NCI-H1092 treated with DMSO at 0.1 percent for 48 hours (cell line): ENCODE measurements around the gene C18orf32.
A peak's percentile ranks its signal among the peaks of the same experiment; 100 is the strongest.
"Not testable (repeated sequence)": the region's sequence is repeated elsewhere in the genome, so short reads cannot be mapped to it uniquely, and the experiment has no call there.

Experiments used
- DNase-seq: peaks from one replicate; lab custom pipeline; 2025; lab: John Stamatoyannopoulos, UW

Gene C18orf32

DNA sequence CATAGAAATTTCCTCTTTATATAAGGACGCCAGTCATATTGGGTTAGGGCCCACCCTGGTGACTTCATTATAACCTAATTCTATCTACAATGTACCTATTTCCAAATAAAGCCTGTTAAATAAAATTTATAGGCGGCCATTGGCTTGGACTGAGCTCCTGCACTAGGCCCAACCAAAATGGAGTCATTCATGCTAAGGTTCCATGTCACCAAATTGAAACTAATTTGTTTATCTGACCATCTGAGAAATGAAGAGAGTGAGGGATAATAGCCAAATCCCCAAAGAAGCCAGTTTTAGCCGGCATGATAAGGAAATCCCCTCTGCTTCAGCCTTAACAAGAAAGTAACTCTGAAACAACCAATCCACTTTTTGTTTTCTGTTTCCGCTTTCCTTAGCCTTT is 19.4 kb downstream of the C18orf32 start:
- DNase-seq, result no peak

DNA sequence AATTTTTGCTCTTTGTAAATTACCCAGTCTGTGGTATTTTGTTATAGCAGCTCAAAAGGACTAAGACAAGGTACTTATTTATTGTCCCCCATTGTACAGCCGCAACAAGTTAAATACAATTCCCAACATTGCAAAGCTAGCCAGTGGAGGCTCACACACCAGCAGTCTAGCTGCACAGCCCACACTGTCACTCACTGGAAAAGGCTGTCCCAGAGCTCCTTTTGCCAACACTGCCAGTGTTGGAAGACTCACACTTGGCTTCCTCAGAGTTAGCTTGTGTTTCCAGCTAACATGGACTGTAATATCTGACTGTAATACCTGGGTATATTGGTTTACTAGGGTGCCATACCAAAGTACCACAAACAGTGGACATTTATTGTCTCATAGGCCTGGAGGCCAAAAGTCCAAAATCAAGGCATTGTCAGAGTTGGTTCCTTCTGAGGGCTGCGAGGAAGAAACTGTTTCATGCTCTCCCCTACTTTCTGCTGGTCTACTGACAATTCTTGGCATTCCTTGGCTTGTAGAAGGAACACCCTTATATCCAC is 19.9 kb downstream of the C18orf32 start:
- DNase-seq, result no peak

DNA sequence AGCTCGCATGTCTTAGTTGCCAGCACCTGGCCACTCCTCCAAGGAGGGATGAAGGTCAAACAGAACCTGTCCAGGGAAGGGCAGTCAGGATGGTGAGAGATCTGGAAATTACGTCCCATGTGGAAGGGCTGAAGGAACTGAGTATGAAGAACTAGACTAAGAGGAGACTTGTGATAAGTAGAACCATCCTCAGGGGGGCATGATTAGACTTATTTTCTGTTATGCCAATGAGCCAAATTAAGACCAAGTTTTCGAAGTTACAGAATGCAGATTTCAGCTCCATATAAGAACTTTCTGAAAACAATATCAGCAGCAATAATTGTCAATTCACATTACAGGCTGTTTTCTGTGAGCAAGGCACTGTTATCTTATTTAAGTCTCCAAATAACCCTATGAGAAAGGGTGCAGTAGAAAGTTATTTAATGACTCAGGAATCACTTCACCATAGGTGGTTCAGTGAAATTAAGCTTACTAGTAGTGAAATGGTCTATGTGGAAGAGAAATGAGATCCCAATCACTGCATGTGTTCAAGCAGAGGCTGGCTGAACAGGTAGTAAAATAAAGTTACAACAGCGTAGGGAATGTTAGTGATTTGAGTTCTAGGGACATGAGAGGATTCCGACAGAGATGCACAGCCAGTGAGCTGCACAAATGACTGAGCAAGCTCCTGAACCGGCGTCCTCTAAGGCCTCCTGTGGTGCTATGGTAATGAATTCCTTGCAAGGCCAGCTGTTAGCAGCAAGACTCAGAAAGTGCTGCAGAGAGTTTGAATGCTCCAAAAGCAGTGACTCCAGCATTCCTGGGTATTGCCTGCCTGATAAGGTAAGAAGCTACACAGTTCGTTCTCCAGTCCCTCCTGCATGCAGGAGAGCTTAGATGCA is 22.1 kb downstream of the C18orf32 start:
- no peak for DNase-seq

DNA sequence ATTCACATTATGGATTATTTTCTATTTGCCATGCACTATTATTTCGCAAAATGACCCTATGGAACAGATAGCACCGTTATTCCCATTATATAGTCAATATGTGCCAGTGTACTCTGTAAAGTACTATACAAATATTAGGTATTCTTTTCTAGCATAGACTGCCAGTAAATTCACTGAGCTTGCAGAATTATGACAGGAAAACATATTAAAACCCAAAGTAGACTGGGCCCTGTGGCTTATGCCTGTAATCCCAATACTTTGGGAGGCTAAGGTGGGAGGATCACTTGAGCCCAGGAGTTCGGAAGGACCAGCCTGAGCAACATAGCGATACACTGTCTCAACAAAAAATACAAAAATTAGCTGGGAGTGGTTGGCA is 25.4 kb downstream of the C18orf32 start:
- DNase-seq, result no peak

DNA sequence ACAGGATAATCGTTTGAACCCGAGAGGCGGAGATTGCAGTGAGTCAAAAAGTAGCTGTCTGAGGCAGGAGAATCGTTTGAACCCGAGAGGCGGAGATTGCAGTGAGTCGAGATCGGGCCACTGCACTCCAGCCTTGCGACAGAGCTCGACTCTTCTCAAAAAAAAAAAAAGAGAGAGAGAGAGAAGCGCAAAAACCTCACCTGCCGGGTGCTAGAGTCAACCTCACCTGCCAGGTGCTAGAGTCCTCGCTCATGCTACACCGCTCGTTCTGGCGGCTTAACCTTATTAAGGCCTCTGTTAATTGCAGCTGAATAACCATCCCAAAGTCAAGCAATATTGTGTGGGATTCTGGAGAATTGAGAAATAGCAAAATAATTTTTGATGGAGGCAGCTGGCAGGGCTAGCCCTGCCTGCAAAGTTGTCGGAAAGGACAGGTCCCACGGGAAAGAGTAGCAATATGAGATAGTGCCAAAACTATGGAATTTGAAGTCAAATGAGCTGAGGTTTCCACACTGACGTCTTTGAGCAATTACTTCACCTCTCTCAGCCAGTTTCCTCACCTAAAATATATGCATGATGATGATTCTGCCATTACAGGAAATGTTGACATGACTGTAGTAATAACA is 25.9 kb downstream of the C18orf32 start:
- no peak for DNase-seq

DNA sequence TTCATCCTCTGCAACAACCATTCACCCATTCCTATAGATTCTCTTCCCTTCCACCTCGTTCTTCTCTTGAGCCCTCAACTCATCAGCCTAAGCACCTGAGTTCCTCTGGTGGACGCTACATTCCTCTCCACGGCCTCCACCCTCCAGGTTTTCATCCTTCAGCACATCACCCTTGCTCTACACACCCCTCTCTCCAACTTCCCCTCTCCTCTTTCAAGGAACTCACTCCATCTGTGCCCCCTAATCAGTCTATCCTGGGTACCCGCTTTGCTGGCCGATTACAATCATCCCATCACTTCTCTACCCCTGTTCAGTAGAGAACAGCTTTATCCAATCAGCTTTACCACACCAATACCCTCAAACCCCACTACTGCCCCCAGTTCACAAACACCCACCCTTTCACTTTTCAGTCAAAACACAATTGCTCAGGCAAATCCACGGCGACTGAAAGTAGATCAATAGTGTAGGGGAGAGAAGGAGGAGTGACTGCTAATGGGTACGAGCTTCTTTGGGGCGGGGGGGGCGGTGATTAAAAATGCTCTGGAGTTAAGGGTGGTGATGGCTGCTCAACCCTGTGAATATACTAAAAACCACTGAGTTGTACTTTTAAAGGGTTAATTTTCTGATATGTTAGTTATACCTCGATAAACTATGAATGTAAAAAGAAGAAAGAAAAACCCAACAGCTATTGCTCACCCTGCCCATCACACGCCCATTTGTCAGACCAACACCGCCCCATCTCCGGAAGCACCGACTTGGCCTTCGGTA is 27.4 kb downstream of the C18orf32 start:
- peak; percentile 28 for DNase-seq

DNA sequence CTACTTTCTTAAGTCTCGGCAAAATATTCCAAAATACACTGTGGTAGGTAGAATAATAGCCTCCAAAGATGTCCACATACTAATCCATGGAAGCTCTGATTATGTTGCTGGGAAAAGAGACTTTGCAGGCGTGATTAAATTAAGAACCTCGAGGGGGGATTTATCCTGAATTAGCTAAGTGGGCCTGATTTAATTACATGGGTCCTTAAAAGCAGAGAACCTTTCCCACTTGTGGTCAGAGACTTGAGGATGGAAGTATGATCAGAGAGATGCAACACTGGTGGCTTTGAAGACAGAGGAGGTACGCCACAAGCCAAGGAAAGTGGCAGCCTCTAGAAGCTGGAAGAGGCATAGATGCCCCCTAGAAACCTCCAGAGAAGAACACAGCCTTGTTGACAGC is 29.4 kb downstream of the C18orf32 start:
- DNase-seq, result no peak

DNA sequence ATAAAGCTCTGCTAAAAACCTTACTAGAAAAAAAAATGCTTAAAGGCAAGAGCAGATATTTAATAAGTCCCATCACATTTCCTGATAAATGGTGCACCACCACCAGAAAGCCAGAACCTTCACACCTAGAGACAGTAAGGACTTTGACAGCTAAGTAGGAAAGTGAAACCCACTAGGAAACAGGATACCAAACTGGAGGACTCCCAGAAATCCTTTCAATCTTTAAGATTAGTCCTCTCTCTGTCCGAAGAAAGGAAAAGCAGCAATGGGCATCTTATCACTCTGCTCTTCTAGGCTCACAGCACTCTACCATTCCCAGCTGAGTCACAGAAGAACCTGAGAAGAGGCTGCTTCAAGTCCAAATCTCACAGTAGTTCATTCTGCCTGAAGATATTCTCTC is 30.2 kb downstream of the C18orf32 start:
- DNase-seq, result no peak

DNA sequence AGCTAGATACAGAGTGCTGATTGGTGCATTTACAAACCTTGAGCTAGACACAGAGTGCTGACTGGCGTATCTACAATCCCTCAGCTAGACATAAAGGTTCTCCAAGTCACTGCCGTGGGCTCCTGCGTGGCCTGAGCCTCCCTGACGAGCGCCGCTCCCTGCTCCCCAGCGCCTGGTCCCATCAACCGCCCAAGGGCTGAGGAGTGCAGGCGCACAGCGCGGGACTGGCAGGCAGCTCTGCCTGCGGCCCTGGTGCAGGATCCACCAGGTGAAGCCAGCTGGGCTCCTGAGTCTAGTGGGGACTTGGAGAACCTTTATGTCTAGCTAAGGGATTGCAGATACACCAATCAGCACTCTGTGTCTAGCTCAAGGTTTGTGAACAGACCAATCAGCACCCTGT is 34.5 kb downstream of the C18orf32 start:
- not testable (repeated sequence) for DNase-seq

DNA sequence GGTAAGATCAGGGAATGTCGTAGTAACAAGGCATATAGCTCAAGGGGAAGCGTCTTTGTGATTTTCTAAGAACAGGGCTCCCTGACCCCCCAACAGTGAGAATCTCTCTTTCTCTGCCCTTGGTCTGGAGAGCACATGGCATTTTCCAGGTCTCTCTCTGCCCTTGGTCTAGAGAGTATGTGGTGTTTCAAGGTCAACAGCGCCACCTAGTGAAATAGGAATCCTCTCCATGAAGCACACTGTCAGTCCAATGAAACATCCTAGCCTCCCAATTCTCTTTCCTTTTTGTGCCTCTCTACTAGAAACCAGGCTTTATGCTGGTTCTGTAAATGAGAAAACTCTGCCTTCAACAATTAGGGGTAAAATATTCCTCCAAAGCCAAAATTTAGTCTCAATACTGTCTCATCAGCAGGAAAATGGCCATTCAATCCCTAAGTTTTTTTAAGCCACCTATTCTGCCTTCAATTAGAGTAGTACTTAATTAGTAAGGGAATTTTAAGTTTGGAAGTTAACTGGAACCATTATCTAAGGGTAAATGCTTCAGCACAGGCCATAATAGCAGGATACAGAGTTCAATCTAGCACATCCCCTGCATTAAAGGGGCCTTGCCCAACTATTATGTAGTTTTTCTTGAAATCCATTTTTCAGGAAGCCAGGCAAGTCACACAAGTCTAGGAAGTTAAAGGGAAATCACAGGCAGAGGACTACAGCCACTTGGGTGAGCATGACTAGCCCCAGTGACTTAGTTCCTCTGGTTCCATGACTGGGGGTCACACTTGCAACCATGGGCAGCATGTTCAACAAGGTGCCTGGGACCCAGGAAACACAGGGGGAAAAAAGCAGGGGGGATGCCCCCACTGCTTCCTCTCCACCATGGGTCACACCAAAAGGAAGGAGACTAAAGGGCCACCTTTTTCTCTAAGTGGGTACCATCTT is 39.0 kb downstream of the C18orf32 start:
- peak; percentile 21 for DNase-seq

DNA sequence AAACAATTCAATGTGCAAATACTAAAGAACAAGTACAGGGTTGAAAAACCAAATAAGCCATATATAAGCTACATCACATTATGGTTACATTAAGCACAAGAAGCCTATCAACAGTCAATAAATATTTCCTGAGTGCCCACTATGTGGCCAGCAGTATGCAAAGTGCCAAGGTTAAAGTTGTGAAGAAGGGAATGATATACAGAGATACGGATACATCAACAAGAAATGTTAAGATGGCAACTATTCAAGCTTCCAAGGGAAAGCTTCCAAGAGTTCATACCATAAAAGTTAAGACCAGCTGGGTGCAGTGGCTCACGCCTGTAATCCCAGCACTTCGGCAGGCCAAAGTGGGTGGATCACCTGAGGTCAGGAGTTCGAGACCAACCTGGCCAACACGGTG is 40.6 kb downstream of the C18orf32 start:
- DNase-seq, result no peak

DNA sequence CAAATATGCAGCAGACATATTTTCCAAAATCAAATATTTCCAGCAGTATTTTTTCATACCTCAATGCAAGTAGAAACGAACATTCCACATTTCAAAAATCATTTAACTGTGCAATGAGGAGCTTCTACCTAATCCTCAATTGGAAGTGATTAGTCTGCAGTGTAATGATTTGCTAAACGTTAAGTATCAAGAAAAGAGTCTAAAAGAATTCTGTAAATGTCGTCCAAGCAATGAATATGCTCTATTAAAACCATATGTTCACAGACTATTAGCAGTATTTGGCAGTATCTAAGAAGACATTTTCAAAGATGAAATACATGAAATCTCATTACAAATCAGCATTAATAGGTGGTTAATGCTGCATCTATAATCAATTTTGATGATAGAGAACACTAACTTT is 42.5 kb downstream of the C18orf32 start:
- no peak for DNase-seq

DNA sequence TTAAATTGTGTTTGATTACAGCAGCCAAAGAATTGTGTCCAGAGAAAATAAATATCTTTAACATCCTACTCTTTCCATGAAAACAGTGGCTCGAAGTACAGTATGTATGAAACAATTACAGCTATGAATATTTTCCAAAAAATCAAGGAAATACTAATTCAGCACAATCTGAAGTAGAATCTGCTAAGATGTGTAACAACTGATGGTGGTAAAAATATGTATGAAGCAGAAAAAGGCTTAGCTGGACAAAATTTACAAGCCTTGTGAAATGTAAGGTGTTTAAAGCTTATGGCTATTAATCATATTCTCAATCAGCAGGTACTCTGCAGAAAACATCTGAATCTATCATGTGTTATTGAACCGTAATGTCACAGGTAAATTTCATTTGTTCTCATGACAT is 43.2 kb downstream of the C18orf32 start:
- no peak for DNase-seq

DNA sequence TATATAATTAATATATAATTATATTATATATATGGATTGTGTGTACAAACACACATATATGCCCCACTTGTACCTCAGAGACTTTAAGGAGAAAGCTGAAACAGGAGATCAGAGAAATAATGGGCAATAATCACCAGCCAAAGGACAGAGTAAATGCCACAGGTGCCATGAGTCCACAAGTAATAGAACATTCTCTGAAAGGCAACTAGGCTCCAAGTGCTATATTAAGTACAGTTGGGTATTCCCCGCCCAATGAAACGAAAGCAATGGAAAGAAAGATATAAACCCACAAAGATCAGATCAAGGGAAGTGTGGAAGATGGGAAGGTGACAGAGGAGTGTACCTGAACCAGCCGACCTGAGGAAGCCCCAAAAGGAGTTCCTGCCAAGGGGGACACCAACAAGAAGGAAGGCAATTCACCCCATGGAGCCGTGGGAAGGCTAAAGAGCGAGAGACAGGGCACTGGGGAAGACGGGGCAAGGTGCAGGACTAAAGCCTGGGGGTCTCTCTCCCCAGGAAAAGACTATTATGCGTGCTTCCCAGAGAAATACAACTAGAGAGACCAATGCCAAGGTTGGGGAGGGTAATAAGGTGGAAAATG is 45.6 kb downstream of the C18orf32 start:
- DNase-seq, result no peak

DNA sequence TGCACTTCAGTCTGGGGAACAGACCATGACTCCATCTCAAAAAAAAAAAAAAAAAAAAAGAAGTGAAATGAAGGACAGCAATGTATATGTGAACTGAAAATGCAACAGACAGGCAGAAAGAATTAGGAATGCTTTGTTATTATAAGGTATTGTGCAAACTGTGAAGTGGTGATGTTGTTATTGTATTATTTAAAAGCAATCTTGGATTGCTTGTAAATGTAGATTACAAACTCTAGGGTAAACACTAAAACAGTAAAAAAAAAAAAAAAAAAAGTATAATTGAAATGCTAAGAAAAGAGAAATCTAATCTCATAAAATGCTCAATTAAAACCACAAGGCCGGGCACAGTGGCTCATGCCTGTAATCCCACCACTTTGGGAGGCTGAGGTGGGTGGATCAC is 51.9 kb downstream of the C18orf32 start:
- no peak for DNase-seq

DNA sequence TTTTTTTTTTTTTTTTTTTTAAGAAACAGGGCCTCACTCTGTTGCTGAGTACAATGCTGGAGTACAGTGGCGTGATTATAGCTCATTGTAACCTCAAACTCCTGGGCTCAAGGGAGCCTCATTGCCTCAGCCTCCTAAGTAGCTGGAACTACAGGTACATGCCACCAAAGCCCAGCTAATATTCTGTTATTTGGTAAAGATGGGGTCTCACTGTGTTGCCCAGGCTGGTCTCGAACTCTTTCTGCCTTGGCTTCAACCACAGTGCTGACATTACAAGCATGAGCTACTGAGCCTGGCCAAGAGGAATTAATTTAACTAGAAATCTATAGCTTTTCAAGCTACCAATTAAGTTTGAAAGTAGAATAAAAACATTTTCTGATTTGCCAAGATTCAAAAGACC is 54.4 kb downstream of the C18orf32 start:
- no peak for DNase-seq

DNA sequence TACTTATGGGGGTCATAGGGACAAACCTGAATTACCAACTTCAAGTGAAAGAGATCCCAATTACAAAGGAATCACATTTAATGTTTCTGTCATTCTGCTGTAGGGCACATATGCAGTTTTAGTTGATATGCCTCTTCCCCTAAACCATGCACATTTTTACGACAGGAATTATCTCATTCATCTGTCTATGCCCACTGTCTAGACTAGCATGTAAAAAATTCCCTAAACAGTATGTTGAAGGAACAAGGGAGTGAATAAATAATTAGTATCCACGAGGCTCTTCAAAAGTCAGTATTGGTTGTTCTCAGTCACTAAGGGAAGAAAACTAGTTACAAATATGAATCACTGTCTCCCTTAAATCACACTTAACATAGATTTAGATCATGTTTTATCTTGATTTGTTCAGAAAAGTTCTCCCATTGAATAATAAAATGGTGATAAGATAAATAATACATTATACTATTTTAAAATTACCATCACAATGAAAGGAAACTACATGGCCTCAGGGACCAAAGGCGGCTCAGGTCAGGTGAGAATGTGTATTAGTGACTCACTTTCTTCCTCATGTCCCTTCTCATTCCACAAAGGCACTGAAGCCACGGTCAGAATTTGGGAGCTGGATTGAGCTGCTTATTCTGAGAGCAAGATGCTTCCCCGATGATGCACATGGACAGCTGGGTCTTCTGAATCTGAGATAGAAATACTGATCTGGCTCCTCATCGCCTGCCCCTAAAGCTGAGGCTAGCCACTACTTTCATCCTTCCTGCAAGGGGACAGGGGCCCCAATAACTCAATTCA is 55.7 kb downstream of the C18orf32 start:
- no peak for DNase-seq
